Measurements from ENCODE around the gene EML6.
A peak's percentile ranks its signal among the peaks of the same experiment; 100 is the strongest.

The EML6 gene

DNA sequence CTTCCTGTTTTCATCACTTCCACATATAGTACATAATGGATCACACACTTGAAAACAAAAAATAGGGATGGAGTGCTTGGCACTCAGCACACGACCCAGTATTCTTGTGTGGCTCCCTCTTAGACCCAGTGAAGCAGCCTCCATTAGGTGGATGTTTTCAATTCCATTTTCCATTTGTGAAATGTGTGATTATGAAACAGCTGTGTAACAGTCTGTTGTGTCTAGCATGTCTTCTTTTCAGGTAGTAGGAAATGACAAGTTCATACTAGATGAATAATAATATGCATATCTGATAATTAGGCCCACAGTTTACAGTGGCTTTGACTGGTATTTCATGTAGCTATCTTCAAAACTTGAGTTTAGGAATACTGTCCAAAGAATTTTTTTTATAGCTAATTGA, 35.5 kb downstream of the EML6 start:
- H3K4me3 ChIP-seq (ENCODE audit: low read length, poor library complexity, severe bottlenecking) = no peak overlapping the region
- no peak overlapping the region for H3K4me2 ChIP-seq (ENCODE audit: low read depth, low read length, poor library complexity, severe bottlenecking)
- H3K9ac ChIP-seq (ENCODE audit: low read depth, low read length, poor library complexity, severe bottlenecking) = no peak overlapping the region
- no peaks in the 10 kb centered on the region for H3K79me2 ChIP-seq (ENCODE audit: insufficient read depth, low read length)
- no peaks in the 10 kb centered on the region for H4K20me1 ChIP-seq (ENCODE audit: insufficient read depth, low read length, poor library complexity, severe bottlenecking)
- no peaks in the 10 kb centered on the region for H3K27me3 ChIP-seq (ENCODE audit: insufficient read depth, low read length, poor library complexity, severe bottlenecking)
- H3F3A ChIP-seq (ENCODE audit: low read depth) = no peaks in the 10 kb centered on the region
- no peaks in the 10 kb centered on the region for H3K9me3 ChIP-seq (ENCODE audit: insufficient read depth, low read depth, low read length)
- H3K36me3 ChIP-seq (ENCODE audit: insufficient read depth, low read length) = no peaks in the 10 kb centered on the region
- H3K9me2 ChIP-seq (replicated peaks; ENCODE audit: low read depth, low read length) = no peaks in the 10 kb centered on the region
- peaks cover 5% of the 10 kb centered on the region for H3K4me1 ChIP-seq (ENCODE audit: insufficient read depth, low read length, poor library complexity, severe bottlenecking)
- TF ChIP-seq EZH2phosphoT487 (IDR thresholded peaks at IDR 0.05; ENCODE audit: borderline replicate concordance) = no peak
- TF ChIP-seq, protein P1, sequence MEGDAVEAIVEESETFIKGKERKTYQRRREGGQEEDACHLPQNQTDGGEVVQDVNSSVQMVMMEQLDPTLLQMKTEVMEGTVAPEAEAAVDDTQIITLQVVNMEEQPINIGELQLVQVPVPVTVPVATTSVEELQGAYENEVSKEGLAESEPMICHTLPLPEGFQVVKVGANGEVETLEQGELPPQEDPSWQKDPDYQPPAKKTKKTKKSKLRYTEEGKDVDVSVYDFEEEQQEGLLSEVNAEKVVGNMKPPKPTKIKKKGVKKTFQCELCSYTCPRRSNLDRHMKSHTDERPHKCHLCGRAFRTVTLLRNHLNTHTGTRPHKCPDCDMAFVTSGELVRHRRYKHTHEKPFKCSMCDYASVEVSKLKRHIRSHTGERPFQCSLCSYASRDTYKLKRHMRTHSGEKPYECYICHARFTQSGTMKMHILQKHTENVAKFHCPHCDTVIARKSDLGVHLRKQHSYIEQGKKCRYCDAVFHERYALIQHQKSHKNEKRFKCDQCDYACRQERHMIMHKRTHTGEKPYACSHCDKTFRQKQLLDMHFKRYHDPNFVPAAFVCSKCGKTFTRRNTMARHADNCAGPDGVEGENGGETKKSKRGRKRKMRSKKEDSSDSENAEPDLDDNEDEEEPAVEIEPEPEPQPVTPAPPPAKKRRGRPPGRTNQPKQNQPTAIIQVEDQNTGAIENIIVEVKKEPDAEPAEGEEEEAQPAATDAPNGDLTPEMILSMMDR (conservative IDR thresholded peaks at IDR 0.05; ENCODE audit: low read length) = no peak
- 0 out of 2 replicates have a peak overlapping the region, but pooled peaks have one; percentile 59 for H2AFZ ChIP-seq (ENCODE audit: low read length)

DNA sequence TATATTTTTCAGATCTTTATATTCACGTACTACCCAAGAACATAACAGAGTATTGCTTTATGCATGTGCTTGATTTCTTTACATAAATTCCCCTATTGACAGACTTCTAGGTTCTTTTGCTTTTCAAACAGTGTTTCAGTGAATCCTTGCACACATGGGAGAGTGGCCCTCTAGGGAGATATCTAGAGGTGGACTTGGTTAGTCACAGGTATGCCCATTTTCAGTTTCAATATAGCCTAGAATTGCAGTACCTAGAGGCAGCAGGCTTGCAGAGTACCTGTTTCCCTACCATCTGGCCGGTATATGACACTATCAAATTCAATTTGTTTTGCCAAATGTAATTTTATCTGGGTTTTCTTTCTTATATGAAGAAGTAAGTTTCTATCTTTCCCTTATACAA, 36.8 kb downstream of the EML6 start:
- Histone ChIP-seq H3F3A (ENCODE audit: low read depth) (no peaks in the 10 kb centered on the region), H3K79me2 (ENCODE audit: insufficient read depth, low read length) (no peaks in the 10 kb centered on the region), H3K4me3 (ENCODE audit: low read length, poor library complexity, severe bottlenecking) (no peak overlapping the region), H3K4me2 (ENCODE audit: low read depth, low read length, poor library complexity, severe bottlenecking) (no peak overlapping the region), H3K27me3 (ENCODE audit: insufficient read depth, low read length, poor library complexity, severe bottlenecking) (no peaks in the 10 kb centered on the region), H3K4me1 (ENCODE audit: insufficient read depth, low read length, poor library complexity, severe bottlenecking) (peaks cover 5% of the 10 kb centered on the region), H3K36me3 (ENCODE audit: insufficient read depth, low read length) (no peaks in the 10 kb centered on the region), H3K9ac (ENCODE audit: low read depth, low read length, poor library complexity, severe bottlenecking) (no peak overlapping the region), H3K9me2 (replicated peaks; ENCODE audit: low read depth, low read length) (no peaks in the 10 kb centered on the region), H4K20me1 (ENCODE audit: insufficient read depth, low read length, poor library complexity, severe bottlenecking) (no peaks in the 10 kb centered on the region), H3K9me3 (ENCODE audit: insufficient read depth, low read depth, low read length) (no peaks in the 10 kb centered on the region), H2AFZ (ENCODE audit: low read length) (0 out of 2 replicates have a peak overlapping the region, but pooled peaks have one; percentile 7)
- no peak for TF ChIP-seq EZH2phosphoT487 (IDR thresholded peaks at IDR 0.05; ENCODE audit: borderline replicate concordance)
- TF ChIP-seq, protein P1 (conservative IDR thresholded peaks at IDR 0.05; ENCODE audit: low read length) = no peak

DNA sequence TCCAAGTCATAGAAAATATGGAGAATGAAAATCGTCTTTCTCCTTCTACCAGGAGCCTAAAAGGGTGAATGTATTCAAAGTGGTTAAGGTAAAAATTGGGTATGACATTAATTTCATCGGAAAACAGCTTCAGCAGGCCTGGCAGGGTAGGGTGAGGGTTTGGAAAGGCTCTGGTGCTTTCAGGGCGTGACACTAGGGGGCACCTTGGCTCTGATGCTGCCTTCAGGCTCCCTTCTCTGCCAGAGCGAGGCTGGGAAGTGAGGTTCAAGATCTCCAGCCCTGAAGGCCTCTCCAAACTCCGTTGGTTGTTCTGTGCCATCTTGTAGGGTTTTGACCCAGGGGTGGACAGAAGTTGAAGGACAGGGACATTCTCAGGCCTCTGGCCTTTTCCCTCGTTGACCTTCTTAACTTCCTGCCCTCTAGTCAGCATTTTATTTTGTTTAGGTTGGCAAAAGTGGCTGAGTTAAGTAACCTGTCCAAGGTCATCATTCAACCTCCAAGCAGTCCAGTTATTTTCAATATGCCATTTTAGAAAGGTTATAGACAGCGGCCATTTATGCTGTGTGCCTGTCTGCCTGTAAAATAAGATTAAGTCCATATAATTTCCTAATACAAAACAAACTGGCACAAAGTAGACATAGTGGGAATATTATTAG, 40.3 kb downstream of the EML6 start:
- H3F3A ChIP-seq (ENCODE audit: low read depth) = no peaks in the 10 kb centered on the region
- H3K9ac ChIP-seq (ENCODE audit: low read depth, low read length, poor library complexity, severe bottlenecking) = no peak overlapping the region
- H3K36me3 ChIP-seq (ENCODE audit: insufficient read depth, low read length) = no peaks in the 10 kb centered on the region
- H3K4me1 ChIP-seq (ENCODE audit: insufficient read depth, low read length, poor library complexity, severe bottlenecking) = no peaks in the 10 kb centered on the region
- no peaks in the 10 kb centered on the region for H3K9me3 ChIP-seq (ENCODE audit: insufficient read depth, low read depth, low read length)
- TF ChIP-seq, protein P1 (conservative IDR thresholded peaks at IDR 0.05; ENCODE audit: low read length) = peak; percentile 78
- no peak for TF ChIP-seq EZH2phosphoT487 (IDR thresholded peaks at IDR 0.05; ENCODE audit: borderline replicate concordance)
- H2AFZ ChIP-seq (ENCODE audit: low read length) = no peak overlapping the region
- no peaks in the 10 kb centered on the region for H4K20me1 ChIP-seq (ENCODE audit: insufficient read depth, low read length, poor library complexity, severe bottlenecking)
- H3K4me3 ChIP-seq (ENCODE audit: low read length, poor library complexity, severe bottlenecking) = no peak overlapping the region
- no peaks in the 10 kb centered on the region for H3K27me3 ChIP-seq (ENCODE audit: insufficient read depth, low read length, poor library complexity, severe bottlenecking)
- H3K9me2 ChIP-seq (replicated peaks; ENCODE audit: low read depth, low read length) = no peaks in the 10 kb centered on the region
- H3K4me2 ChIP-seq (ENCODE audit: low read depth, low read length, poor library complexity, severe bottlenecking) = no peak overlapping the region
- no peaks in the 10 kb centered on the region for H3K79me2 ChIP-seq (ENCODE audit: insufficient read depth, low read length)
